ENCODE measurements around the gene B4GALNT3. TPM values are rescaled to one million over a fixed set of nuclear protein-coding genes. Genes with fewer than 3 reads are reported as not detected.

B4GALNT3 gene
- total RNA-seq, 1 donor from 2014 or later, result 32.5 TPM

- DNase-seq (ENCODE audit: extremely low spot score, unreplicated experiment), result no peak
- peaks cover 7% of the 10 kb centered on the region for H3K27me3 Mint-ChIP-seq
- no peak overlapping the region for H3K4me3 Mint-ChIP-seq
- no peaks in the 10 kb centered on the region for H3K4me1 Mint-ChIP-seq (ENCODE audit: unreplicated experiment)
- peaks cover 4% of the 10 kb centered on the region for H3K9me3 Mint-ChIP-seq
- H3K36me3 Mint-ChIP-seq, result peaks cover 14% of the 10 kb centered on the region
- no peak overlapping the region for H3K27ac Mint-ChIP-seq
- TF ChIP-seq CTCF (conservative IDR thresholded peaks at IDR 0.05), result no peak
Measured at GRCh38 chr12:496736-497135, 37.0 kb downstream of the B4GALNT3 start.

- peaks cover 10% of the 10 kb centered on the region for H3K36me3 Mint-ChIP-seq
- no peak for TF ChIP-seq CTCF (conservative IDR thresholded peaks at IDR 0.05)
- no peak for DNase-seq (ENCODE audit: extremely low spot score, unreplicated experiment)
- H3K27ac Mint-ChIP-seq, result peak overlapping the region; percentile 66
- no peaks in the 10 kb centered on the region for H3K4me1 Mint-ChIP-seq (ENCODE audit: unreplicated experiment)
- H3K4me3 Mint-ChIP-seq, result no peak overlapping the region
- H3K9me3 Mint-ChIP-seq, result no peaks in the 10 kb centered on the region
- H3K27me3 Mint-ChIP-seq, result peaks cover 7% of the 10 kb centered on the region
Measured at GRCh38 chr12:497501-498160, 37.9 kb downstream of the B4GALNT3 start.

- Mint-ChIP-seq H3K4me1 (ENCODE audit: unreplicated experiment) (no peaks in the 10 kb centered on the region), H3K9me3 (no peaks in the 10 kb centered on the region), H3K36me3 (peaks cover 11% of the 10 kb centered on the region), H3K27ac (no peak overlapping the region), H3K27me3 (peaks cover 13% of the 10 kb centered on the region), H3K4me3 (no peak overlapping the region)
- no peak for TF ChIP-seq CTCF (conservative IDR thresholded peaks at IDR 0.05)
- DNase-seq (ENCODE audit: extremely low spot score, unreplicated experiment), result no peak
Measured at GRCh38 chr12:499837-500458, 40.2 kb downstream of the B4GALNT3 start.

GRCh38 chr12:501722-502447, 42.1 kb downstream of the B4GALNT3 start:
- H3K27me3 Mint-ChIP-seq, result peaks cover 16% of the 10 kb centered on the region
- H3K36me3 Mint-ChIP-seq, result peaks cover 11% of the 10 kb centered on the region
- peak overlapping the region; percentile 98 for H3K27ac Mint-ChIP-seq
- no peaks in the 10 kb centered on the region for H3K4me1 Mint-ChIP-seq (ENCODE audit: unreplicated experiment)
- no peaks in the 10 kb centered on the region for H3K9me3 Mint-ChIP-seq
- no peak for TF ChIP-seq CTCF (conservative IDR thresholded peaks at IDR 0.05)
- H3K4me3 Mint-ChIP-seq, result peak overlapping the region; percentile 9
- DNase-seq (ENCODE audit: extremely low spot score, unreplicated experiment), result no peak

GRCh38 chr12:503111-503761, 43.5 kb downstream of the B4GALNT3 start:
- no peak for DNase-seq (ENCODE audit: extremely low spot score, unreplicated experiment)
- Mint-ChIP-seq H3K27me3 (peaks cover 9% of the 10 kb centered on the region), H3K27ac (peak overlapping the region; percentile 98), H3K36me3 (peaks cover 5% of the 10 kb centered on the region), H3K4me3 (peak overlapping the region; percentile 73), H3K9me3 (no peaks in the 10 kb centered on the region), H3K4me1 (ENCODE audit: unreplicated experiment) (no peaks in the 10 kb centered on the region)
- TF ChIP-seq CTCF (conservative IDR thresholded peaks at IDR 0.05), result no peak

Data from type B pancreatic cell (in vitro differentiated cells).